Memory B cell (primary cell): Measurements from ENCODE around the gene ASPDH.

Experiments
- ATAC-seq: fragments of 150-1000 bp; cut with Tn5 transposase; 2 replicates; pipeline ENCODE4 v1.10.0; 2021; ENCODE audit warnings: low read depth, mild to moderate bottlenecking, moderate library complexity
- DNase-seq, 2 donors: peaks; one replicate each; pipeline ENCODE4 v3.0.0; 2022; ENCODE audit warnings: low spot score in 2 of 2
- H3K27ac Mint-ChIP-seq: one replicate; pipeline ENCODE4 v1.8.0; 2022; ENCODE audit warnings: mild to moderate bottlenecking, moderate library complexity, mixed read lengths
- H3K27me3 Mint-ChIP-seq: one replicate; pipeline ENCODE4 v1.8.0; 2022; ENCODE audit warnings: mixed read lengths
- H3K36me3 Mint-ChIP-seq: one replicate; pipeline ENCODE4 v1.8.0; 2022; ENCODE audit warnings: mild to moderate bottlenecking, mixed read lengths
- H3K4me1 Mint-ChIP-seq: one replicate; pipeline ENCODE4 v1.8.0; 2022; ENCODE audit warnings: mixed read lengths
- H3K4me3 Mint-ChIP-seq: one replicate; pipeline ENCODE4 v1.8.0; 2022; ENCODE audit warnings: mild to moderate bottlenecking, moderate library complexity, mixed read lengths
- H3K9me3 Mint-ChIP-seq: one replicate; pipeline ENCODE4 v1.8.0; 2022; ENCODE audit warnings: mixed read lengths

Gene ASPDH

DNA sequence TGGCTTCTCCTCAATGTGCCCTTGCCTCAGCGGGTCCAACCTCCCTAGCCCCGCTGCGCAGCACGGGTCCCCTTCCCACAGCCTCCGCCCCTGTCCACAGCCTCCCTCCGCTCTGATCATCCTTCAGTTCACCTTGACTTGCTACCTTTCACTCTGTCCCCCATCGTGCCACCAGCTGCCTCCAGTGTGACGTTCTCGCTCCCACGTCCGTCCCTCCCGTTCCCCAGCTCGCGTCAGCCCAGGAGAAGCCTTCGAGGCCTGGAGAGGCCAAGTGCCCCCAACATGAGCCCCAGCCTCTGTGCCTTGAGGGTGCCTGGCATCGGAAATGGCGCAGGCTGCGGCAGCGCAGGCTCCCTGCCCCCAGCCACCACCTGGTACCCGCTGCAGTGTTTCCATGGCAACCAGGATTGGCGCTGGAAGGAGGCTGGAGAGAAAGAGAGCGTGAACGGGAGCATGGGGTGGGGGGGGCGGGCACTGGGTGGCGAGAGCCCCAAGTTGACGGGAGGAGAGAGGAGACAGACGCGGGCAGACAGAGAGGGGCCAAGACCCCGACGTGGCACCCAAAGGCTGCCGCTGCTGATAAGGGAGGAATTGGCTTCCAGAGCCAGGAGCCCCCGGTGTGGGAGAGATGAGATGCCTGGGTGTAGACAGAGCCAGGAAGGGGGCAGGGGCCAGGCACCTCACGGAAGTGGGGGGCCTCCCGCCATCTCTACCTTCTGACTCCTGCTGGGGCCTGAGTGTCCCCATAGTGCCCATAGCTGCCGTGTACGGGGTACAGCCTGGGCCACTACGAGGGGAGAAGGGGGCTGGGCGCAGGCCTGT is 844 bp upstream of the ASPDH start:
- no peak for ATAC-seq
- H3K4me1 Mint-ChIP-seq = peaks cover 18% of the 10 kb centered on the region
- H3K9me3 Mint-ChIP-seq = peaks cover 1% of the 10 kb centered on the region
- no peak for DNase-seq
- H3K36me3 Mint-ChIP-seq = peaks cover 3% of the 10 kb centered on the region
- H3K4me3 Mint-ChIP-seq = no peak overlapping the region
- no peak overlapping the region for H3K27ac Mint-ChIP-seq
- peaks cover 12% of the 10 kb centered on the region for H3K27me3 Mint-ChIP-seq

DNA sequence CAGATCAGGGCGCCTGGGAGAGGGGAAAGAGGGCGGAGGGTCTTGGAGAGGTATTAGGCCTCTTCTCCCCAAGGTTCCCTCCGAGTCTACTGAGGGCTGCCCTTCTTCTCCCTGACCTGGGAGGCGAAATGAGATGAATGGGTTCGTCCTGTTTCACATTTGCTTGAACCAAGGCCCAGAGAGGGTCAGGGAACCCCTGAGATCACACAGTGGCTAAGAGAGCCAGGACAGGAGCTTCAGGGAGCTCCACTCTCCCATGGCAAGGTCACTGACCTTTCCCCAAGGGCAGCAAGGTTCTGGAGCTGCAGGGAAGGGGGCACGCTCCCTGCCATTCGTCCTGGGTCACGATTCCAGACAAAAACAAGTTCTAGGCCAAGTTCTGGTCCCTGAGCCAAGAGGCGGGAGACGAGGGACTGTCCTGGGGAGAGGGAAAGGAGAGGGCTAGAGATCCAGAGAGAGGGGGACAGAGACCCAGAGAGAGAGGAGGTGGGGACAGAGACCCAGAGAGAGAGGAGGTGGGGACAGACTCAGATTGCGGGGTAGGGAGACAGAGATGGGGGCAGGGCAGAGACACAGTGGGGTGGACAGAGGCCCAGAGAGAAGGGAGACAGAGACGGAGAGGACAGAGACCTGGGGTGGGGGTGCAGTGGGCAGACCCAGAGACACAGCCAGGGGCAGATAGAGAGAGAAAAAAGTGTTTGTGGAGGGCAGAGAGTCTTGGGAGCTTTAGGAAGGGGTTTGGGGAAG is 541 bp downstream of the ASPDH start:
- ATAC-seq = no peak
- H3K9me3 Mint-ChIP-seq = peaks cover 1% of the 10 kb centered on the region
- H3K27me3 Mint-ChIP-seq = peaks cover 12% of the 10 kb centered on the region
- H3K4me3 Mint-ChIP-seq = peak overlapping the region; percentile 59
- peaks cover 4% of the 10 kb centered on the region for H3K36me3 Mint-ChIP-seq
- DNase-seq = no peak
- peaks cover 23% of the 10 kb centered on the region for H3K4me1 Mint-ChIP-seq
- no peak overlapping the region for H3K27ac Mint-ChIP-seq

DNA sequence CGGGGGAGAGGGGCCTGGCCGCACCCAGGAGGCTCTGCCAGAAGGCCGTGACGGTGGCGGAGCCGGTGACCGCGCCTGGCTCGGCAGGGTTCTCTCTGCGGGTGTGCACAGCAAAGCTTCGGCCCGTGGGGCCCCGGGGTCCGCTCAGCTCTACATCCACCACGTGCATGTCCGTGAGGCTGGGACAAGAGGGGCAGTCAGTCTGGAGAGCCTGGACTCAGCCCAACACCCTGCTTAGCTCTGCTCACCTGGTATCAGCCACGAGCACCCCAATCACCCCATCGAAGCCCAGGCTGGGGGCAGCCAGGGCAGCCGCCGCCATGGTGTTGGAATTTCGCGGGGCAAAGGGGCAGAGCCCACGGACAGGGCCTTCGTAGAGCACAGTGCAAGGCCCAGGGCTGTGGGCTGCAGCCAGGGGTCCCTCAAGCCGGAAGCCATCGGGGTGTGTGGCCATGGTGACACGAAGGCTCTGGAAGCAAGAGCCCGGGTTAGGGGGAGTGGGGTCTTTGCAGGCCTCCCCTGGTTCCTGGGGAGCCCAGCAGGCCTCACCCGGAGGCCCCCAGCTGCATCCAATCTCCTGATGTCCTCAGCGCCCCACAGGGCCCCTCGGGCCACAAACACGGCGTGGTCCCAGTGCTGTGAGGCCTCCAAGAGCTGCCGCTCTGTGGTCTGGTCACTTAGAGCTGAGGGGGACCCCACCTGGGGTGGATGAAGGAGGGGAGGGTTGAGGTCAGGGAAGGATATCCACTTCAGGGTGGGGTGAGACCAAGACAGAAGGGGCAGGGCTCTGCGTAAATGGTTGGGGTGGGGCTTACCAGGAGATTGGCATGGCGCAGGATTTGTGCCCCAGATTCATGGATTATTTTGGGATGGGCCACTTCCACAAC is 1.4 kb downstream of the ASPDH start:
- Mint-ChIP-seq H3K27ac (peak overlapping the region; percentile 98), H3K4me3 (no peak overlapping the region), H3K27me3 (peaks cover 12% of the 10 kb centered on the region), H3K36me3 (peaks cover 10% of the 10 kb centered on the region), H3K9me3 (peaks cover 1% of the 10 kb centered on the region), H3K4me1 (peaks cover 26% of the 10 kb centered on the region)
- ATAC-seq = no peak
- no peak for DNase-seq

DNA sequence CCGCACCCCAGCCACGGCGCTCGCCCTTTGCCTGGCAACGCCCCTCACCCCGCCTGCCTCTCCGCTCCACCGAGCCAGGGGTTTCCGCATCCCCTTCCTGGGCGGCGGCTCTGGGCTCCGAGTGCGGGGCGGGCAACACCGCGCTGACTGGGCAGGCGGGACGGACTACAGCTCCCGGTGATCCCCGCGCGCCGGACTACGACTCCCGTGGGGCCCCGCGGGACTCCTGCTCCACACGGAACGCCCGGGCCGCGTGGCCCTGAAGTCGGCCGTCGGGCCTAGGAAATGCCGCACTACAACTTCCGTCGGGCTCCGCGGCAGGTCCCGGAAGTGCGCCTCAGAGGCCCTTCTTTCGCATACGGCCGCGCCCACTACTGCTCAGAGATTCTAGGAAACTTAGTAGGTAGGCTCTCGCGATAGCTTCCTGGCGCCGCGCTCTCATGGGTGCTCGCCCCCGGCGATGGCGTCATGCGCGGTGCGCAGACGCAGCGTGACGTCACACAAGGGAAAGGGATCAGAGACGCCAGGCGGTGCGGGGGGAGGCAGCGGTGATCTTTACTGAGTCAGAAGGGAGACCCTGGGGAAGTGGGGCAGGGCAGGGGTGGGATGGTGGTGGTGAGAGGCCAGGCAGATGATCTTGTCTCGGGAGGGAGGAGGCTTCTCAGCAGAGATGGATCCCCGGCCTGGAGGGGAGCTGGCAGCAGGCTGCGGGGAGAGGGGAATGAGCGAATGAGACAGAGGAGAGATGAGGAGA is 2.5 kb downstream of the ASPDH start, which contains the start of gene JOSD2:
TSS of gene JOSD2 (minus strand) at position 123 of the 754 bp plus-strand sequence. CDS start 760 bp downstream, outside the sequence.
- Mint-ChIP-seq H3K4me1 (peaks cover 29% of the 10 kb centered on the region), H3K36me3 (peaks cover 16% of the 10 kb centered on the region), H3K4me3 (peak within 1 kb of the TSS; percentile 90), H3K27ac (peak within 1 kb of the TSS; percentile 98), H3K27me3 (peaks cover 12% of the 10 kb centered on the region), H3K9me3 (peaks cover 4% of the 10 kb centered on the region)
- DNase-seq (peak; percentile 92 to 95), ATAC-seq (peak; percentile 86)

DNA sequence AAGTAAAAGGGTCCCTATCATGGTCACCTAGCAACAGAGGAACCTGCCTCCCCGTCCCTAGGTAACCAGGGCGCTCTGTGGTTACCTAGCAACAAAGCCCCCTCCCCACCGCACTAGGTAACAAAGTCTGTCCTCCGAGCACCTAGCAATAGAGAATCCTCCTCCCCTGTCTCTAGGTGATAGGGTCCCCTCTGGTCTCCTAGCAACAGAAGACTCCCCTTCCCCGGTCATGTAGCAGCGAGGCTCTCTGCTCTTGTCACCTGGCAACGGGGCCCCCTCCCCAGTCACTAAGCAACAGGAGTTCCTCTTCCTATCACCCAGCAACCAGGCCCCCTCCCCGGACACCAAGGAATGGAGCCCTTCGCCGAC is 3.0 kb downstream of the ASPDH start:
- ATAC-seq = no peak
- peak overlapping the region; percentile 98 for H3K27ac Mint-ChIP-seq

DNA sequence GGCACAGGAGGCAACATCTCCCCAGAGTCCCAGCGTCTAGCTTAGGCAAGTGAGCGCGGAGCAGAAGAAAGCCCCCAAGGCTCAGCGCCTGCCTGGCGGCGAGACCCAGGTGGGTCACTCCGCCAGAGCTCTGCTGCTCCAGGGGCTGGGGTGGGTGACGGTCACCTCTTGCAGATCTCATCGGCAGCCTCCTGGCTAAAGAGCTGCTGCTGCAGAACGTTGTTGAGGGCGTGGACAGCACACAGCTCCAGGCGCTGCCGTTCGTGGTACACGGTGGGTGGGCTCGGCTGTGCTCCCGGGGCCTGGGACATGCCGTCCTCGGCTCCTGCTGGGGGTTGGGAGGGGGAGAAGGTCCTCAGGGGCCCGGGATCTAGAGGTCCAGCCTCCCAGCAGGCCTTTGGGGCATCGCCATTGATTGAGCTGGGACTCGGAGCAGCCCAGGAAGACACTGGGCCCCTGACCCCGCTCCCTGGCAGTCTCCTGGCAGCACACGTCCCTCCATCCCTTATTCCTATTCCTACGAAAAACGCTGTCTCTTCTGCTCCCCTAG is 3.5 kb downstream of the ASPDH start:
- Mint-ChIP-seq H3K4me1 (peaks cover 29% of the 10 kb centered on the region), H3K27ac (peak overlapping the region; percentile 98), H3K36me3 (peaks cover 17% of the 10 kb centered on the region), H3K9me3 (peaks cover 4% of the 10 kb centered on the region), H3K27me3 (peaks cover 12% of the 10 kb centered on the region), H3K4me3 (peak overlapping the region; percentile 90)
- DNase-seq = no peak
- no peak for ATAC-seq

More for the DNA sequence above, 3.0 kb downstream of the ASPDH start:
- DNase-seq = no peak
- Mint-ChIP-seq H3K9me3 (peaks cover 4% of the 10 kb centered on the region), H3K4me1 (peaks cover 29% of the 10 kb centered on the region), H3K27me3 (peaks cover 12% of the 10 kb centered on the region), H3K36me3 (peaks cover 16% of the 10 kb centered on the region), H3K4me3 (peak overlapping the region; percentile 90)

DNA sequence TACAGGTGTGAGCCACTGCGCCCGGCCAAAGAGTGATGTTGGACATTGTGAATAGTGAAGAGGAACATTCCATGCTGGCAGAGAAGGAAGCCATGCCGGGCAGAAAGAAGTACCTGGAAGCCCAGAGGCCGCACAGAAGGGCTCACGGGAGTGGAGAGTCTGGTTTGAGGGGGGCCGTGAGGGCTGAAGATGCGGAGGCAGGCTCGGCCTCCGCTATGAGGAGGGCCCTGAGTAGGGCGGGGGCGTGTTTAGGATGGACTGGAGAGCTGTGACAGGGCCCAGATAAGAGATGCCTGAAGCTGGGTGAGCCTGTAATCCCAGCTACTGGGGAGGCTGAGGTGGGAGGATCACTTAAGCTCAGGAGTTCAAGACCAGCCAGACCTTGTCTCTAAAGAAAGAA is 4.3 kb downstream of the ASPDH start:
- peaks cover 10% of the 10 kb centered on the region for H3K27me3 Mint-ChIP-seq
- peak overlapping the region; percentile 7 for H3K27ac Mint-ChIP-seq
- ATAC-seq (no peak), DNase-seq (no peak)
- H3K4me1 Mint-ChIP-seq = peaks cover 28% of the 10 kb centered on the region
- peaks cover 4% of the 10 kb centered on the region for H3K9me3 Mint-ChIP-seq
- peak overlapping the region; percentile 9 for H3K4me3 Mint-ChIP-seq
- H3K36me3 Mint-ChIP-seq = peaks cover 18% of the 10 kb centered on the region

DNA sequence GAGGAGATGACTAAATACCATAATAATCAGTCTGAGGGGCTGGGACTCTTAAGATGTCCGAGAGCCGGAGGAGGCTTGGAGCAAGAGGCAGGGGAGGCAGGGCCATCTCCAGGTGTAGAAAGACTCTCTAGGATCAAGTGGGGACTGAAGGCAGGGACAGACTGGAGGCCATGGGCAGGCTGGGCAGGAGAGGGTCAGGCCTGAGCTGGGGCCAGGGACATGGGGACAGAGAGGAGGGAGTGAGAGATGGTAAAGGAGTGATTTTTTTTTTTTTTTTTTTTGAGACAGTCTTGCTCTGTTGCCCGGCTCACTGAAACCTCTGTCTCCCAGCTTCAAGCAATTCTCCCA is 4.9 kb downstream of the ASPDH start:
- peak overlapping the region; percentile 17 for H3K4me3 Mint-ChIP-seq
- H3K36me3 Mint-ChIP-seq = peaks cover 18% of the 10 kb centered on the region
- H3K9me3 Mint-ChIP-seq = peaks cover 4% of the 10 kb centered on the region
- H3K4me1 Mint-ChIP-seq = peaks cover 26% of the 10 kb centered on the region
- peak overlapping the region; percentile 7 for H3K27ac Mint-ChIP-seq
- H3K27me3 Mint-ChIP-seq = peaks cover 6% of the 10 kb centered on the region
- no peak for DNase-seq
- no peak for ATAC-seq

DNA sequence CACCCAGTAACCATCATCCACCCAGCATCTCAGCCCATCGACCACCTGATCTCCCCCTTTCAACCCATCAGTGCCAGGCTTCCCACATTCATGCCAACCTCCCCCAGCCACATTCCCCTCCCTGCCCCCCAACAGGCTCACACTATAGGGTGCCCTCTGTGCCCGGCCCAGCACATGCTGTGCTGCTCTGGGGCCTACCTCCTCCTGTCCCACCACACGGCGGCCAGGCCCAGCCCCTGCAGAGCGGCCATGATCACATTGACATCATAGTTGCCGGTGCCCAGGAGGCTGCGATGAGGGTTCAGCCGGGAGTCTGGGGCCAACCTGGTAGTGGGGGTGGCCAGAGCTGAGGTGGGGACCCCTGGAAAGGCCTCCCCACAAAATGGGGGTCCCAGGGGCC is 6.3 kb downstream of the ASPDH start:
- DNase-seq (no peak), ATAC-seq (no peak)
- H3K27me3 Mint-ChIP-seq = peaks cover 1% of the 10 kb centered on the region
- peaks cover 4% of the 10 kb centered on the region for H3K9me3 Mint-ChIP-seq
- peak overlapping the region; percentile 80 for H3K27ac Mint-ChIP-seq
- peaks cover 18% of the 10 kb centered on the region for H3K36me3 Mint-ChIP-seq
- H3K4me3 Mint-ChIP-seq = no peak overlapping the region
- peaks cover 22% of the 10 kb centered on the region for H3K4me1 Mint-ChIP-seq

DNA sequence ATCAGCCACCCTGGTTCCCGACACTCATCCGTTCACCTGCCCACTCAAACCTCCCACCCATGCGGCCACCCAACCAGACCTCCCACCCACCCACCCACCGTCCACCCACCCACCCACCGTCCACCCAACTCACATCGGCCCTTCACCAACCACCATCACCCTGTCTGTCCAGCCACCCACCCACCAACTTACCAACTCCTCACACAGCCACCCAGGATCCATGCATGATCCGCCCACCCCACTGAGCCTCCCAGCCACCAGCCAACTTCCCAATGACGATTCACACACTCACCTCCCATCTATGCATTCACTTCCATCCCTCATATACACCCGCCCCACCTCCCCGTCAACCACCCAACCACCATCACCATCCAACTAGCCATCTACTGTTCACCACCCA is 7.0 kb downstream of the ASPDH start:
- no peak overlapping the region for H3K4me3 Mint-ChIP-seq
- DNase-seq = no peak
- peaks cover 20% of the 10 kb centered on the region for H3K4me1 Mint-ChIP-seq
- H3K27ac Mint-ChIP-seq = peak overlapping the region; percentile 80
- peaks cover 21% of the 10 kb centered on the region for H3K36me3 Mint-ChIP-seq
- peaks cover 1% of the 10 kb centered on the region for H3K27me3 Mint-ChIP-seq
- H3K9me3 Mint-ChIP-seq = peaks cover 4% of the 10 kb centered on the region
- no peak for ATAC-seq

DNA sequence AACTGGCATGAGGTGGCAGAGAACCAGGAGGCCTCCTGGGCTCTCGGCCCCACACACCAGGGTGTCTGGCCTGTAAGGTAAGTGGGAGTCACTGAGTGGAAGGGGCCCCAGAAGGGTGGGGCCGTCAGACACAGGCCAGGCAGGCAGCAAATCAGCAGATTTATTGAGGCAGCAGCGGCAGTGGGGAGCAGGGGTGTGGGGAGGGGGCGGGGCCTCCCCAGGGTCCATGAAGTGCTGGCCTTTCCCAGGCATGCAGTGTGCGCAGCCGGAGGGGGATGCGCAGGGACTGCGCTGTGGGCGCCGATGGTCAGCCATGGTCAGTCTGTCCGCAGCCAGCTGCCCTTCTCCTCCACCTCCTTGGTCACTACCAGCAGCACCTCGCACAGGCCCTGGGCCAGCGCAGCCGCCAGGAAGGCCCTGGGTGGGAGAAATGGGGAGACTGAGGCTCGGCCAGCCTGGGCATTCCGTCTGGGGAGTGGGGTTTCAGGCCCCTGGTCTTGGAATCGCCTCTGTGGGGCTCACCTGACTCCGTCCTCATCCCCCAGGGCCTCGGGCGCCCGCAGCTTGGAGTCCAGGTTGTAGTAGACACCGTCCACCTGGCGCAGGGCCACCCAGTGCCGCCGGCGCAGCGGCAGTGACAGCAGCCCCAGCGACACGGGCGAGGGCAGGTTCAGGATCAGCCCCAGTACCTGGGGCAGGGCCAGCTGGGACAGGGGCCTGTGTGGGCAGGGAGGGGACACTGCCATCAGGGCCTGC is 7.7 kb downstream of the ASPDH start:
- DNase-seq = no peak
- Mint-ChIP-seq H3K27ac (no peak overlapping the region), H3K9me3 (peaks cover 2% of the 10 kb centered on the region), H3K4me3 (no peak overlapping the region), H3K27me3 (no peaks in the 10 kb centered on the region), H3K4me1 (peaks cover 15% of the 10 kb centered on the region), H3K36me3 (peaks cover 18% of the 10 kb centered on the region)
- no peak for ATAC-seq

DNA sequence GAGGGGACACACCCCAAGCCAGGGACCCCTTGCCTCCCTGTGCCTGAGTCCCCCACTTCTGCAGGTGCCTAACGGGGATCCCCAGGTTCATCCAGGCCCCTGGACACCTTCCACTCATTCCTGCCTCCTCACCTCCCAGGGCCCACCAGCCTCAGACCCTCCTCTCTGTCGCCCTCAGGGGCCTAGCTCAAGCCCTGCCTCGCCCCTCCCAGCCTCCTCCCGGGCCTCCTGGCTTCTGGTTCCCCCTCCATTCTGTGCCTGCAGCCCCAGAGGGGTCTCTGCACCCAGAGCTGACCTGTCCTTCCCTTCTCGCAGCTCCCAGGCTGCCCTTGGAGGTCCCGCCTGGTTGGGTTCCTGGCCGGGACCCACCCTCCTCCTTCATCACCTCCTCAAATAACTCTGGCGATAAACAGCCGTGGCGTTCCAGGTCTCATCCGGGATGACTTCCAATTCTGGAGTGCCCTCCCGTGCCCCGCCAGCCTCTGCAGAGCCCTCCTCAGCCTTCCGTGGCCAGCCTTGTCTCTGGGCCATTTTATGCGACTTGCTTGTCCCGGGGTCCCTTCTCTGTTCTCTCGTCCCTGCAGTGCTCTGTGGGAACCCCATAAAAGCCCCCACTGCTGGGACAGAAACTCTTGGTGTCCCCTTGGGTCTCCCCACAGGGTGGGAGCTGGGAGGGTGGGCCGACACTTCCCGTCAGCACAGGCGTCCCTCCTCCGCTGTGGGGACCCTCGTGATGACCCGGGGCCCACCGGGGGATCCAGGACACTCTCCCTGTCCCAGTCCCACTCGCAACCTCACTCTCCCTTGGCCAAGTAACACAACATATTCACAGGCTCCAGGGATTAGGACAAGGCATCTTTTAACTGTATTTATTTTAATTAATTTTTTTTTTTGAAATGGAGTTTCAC is 11.9 kb downstream of the ASPDH start:
- no peak overlapping the region for H3K27ac Mint-ChIP-seq
- no peak for DNase-seq
- H3K4me3 Mint-ChIP-seq = no peak overlapping the region
- H3K36me3 Mint-ChIP-seq = peaks cover 7% of the 10 kb centered on the region
- H3K4me1 Mint-ChIP-seq = peaks cover 3% of the 10 kb centered on the region
- no peak for ATAC-seq
- no peaks in the 10 kb centered on the region for H3K9me3 Mint-ChIP-seq
- no peaks in the 10 kb centered on the region for H3K27me3 Mint-ChIP-seq
